ENCODE results near the gene HSF4.
A peak's percentile ranks its signal among the peaks of the same experiment; 100 is the strongest.

Gene HSF4

GRCh38 chr16:67167588-67167987 is 3.0 kb downstream of the HSF4 start:
- ATAC-seq (replicated peaks) (no peak), DNase-seq (no peak)
- Mint-ChIP-seq H3K36me3 (no peaks in the 10 kb centered on the region), H3K4me1 (peaks cover 34 to 58% of the 10 kb centered on the region in 2 donors), H3K4me3 (no peak overlapping the region), H3K27me3 (peaks cover 75 to 91% of the 10 kb centered on the region in 2 donors), H3K9me3 (no peaks in the 10 kb centered on the region), H3K27ac (no peak overlapping the region)

DNA sequence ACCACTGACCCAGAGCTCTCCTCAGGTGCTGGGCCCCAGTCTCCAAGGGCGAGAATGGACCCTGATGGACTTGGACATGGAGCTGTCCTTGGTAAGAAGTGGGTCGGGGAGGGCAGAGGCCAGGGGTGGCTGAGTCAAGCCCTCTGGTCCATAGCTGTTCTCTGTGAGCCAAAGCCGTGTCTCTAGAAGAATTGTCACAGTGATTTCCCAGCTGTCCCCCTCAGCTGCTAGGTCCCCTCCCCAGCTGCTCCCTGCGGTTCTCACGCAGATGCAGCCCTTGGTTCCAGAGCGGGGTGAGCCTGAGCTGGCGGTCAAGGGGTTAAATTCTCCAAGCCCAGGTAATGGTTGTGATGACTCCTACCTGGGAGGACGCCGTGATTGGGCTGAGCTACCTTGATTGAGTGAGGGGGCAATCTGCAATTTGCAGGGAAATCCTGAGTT is 4.5 kb downstream of the HSF4 start:
- DNase-seq = no peak
- Mint-ChIP-seq H3K9me3 (no peaks in the 10 kb centered on the region), H3K27ac (no peak overlapping the region), H3K36me3 (no peaks in the 10 kb centered on the region), H3K27me3 (peaks cover 83 to 94% of the 10 kb centered on the region in 2 donors), H3K4me3 (no peak overlapping the region), H3K4me1 (peaks cover 40 to 54% of the 10 kb centered on the region in 2 donors)
- no peak for ATAC-seq (replicated peaks)

GRCh38 chr16:67169642-67170167 is 5.2 kb downstream of the HSF4 start:
- peak overlapping the region; percentile 77 to 86 for H3K4me3 Mint-ChIP-seq
- H3K9me3 Mint-ChIP-seq = no peaks in the 10 kb centered on the region
- H3K27ac Mint-ChIP-seq = peak overlapping the region; percentile 76
- DNase-seq (no peak), ATAC-seq (replicated peaks) (peak in 1 of 2 donors; percentile 8)
- H3K36me3 Mint-ChIP-seq = no peaks in the 10 kb centered on the region
- H3K27me3 Mint-ChIP-seq = peaks cover 82 to 95% of the 10 kb centered on the region in 2 donors
- H3K4me1 Mint-ChIP-seq = peaks cover 40 to 58% of the 10 kb centered on the region in 2 donors

DNA sequence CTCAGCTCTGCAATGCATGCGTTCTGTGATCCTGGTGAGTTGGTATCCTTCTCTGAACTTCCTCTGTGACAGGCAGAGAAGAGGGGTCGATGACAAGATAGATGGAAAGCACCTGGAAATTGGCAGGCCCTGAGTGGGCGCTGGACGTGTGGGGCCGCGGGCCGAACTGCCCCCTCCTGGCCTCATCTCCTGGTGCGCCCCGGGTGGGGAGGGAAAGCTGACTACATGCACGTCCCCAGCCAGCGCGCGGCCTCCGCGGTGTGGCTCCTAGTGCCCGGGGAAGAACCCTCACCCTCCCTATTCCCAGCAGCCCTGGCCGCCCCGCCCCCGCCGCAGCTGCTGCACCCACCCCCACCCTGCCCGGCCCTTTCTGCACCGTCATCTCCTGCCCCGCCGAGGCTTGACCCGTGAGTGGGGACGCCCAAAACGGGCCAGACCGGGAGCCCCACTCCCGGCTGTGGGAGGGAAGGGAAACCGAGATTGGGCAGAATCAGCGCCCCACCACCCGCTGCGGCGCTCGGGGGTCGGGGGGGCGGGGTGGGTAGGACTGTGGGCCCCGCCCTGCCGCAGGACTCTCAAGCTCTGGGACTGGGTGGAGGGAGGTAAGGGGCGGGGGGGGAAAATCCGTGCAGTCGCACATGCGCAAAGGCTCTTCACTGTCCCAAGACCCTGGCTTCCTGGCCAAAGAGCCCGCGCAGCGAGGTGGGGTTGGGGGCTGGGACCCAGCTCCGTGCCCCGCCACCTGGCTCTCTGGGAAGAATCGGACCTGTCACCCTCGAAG is 5.8 kb downstream of the HSF4 start, which contains the start of gene NOL3:
Gene NOL3 (plus strand): TSS at position 371 of the 781 bp plus-strand sequence.
- Mint-ChIP-seq H3K27ac (peak within 1 kb of the TSS; percentile 76), H3K27me3 (peaks cover 77 to 92% of the 10 kb centered on the region in 2 donors), H3K4me3 (peak within 1 kb of the TSS; percentile 77 to 86), H3K4me1 (peaks cover 36 to 51% of the 10 kb centered on the region in 2 donors), H3K9me3 (no peaks in the 10 kb centered on the region), H3K36me3 (no peaks in the 10 kb centered on the region)
- DNase-seq (no peak), ATAC-seq (replicated peaks) (peak; percentile 41 to 44)

DNA sequence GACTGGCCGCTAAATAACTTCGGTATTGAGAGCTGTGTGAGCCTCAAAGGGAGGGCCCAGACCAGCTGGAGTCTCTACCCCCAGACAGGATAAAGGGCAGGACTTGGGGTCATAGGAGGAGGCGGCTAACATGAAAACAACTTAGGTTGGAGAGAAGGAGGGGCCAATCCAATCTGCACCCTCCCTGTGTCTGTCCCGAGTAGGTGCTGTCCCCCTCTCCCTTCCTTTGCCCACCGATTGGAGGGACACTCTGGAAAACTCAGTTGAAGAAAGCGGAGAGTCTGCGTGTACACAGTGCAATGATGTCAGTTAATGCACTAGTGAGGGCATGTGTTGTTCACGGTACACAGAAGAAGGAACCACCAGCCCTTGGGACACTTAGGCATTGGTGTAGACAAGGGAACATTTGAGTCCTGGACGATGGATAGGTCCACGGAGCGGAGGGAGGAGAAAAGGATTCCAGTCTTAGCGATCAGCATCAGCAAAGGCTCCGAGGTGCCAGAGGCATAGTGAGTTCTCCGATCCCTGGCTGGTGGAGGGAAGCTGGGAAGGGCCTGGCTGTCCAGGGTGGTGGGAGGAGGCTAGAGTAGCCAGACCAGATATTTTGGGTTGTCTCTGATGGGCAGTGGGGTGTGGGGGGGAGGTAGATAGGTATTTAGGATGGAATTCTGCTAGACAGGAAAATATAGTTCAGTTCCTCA is 6.6 kb downstream of the HSF4 start:
- no peak for DNase-seq
- Mint-ChIP-seq H3K27ac (peak overlapping the region; percentile 48), H3K4me3 (peak overlapping the region; percentile 77 to 86), H3K27me3 (peaks cover 76 to 92% of the 10 kb centered on the region in 2 donors), H3K36me3 (no peaks in the 10 kb centered on the region), H3K9me3 (no peaks in the 10 kb centered on the region), H3K4me1 (peaks cover 35 to 49% of the 10 kb centered on the region in 2 donors)
- peak; percentile 13 to 17 for ATAC-seq (replicated peaks)

- H3K9me3 Mint-ChIP-seq = no peaks in the 10 kb centered on the region
- H3K27me3 Mint-ChIP-seq = peaks cover 78 to 91% of the 10 kb centered on the region in 2 donors
- H3K36me3 Mint-ChIP-seq = no peaks in the 10 kb centered on the region
- H3K27ac Mint-ChIP-seq = no peak overlapping the region
- DNase-seq (no peak), ATAC-seq (replicated peaks) (no peak)
- H3K4me1 Mint-ChIP-seq = peaks cover 36 to 46% of the 10 kb centered on the region in 2 donors
- H3K4me3 Mint-ChIP-seq = peak overlapping the region; percentile 80 to 83
Observed at GRCh38 chr16:67173323-67173722, 8.8 kb downstream of the HSF4 start.

- Mint-ChIP-seq H3K36me3 (peaks cover 2 to 3% of the 10 kb centered on the region in 2 donors), H3K27me3 (peaks cover 78 to 91% of the 10 kb centered on the region in 2 donors), H3K9me3 (no peaks in the 10 kb centered on the region), H3K4me1 (peaks cover 36 to 50% of the 10 kb centered on the region in 2 donors), H3K27ac (no peak overlapping the region), H3K4me3 (peak overlapping the region; percentile 80 to 83)
- DNase-seq (no peak), ATAC-seq (replicated peaks) (peak; percentile 73 to 74)
Observed at GRCh38 chr16:67173808-67174705, 9.5 kb downstream of the HSF4 start.

GRCh38 chr16:67174706-67175231 is 10.2 kb downstream of the HSF4 start:
- Mint-ChIP-seq H3K9me3 (no peaks in the 10 kb centered on the region), H3K4me1 (peaks cover 34 to 45% of the 10 kb centered on the region in 2 donors), H3K36me3 (peaks cover 3 to 4% of the 10 kb centered on the region in 2 donors), H3K27me3 (peaks cover 73 to 90% of the 10 kb centered on the region in 2 donors), H3K4me3 (peak overlapping the region in 1 of 2 donors; percentile 80), H3K27ac (no peak overlapping the region)
- no peak for ATAC-seq (replicated peaks)
- DNase-seq = no peak

DNA sequence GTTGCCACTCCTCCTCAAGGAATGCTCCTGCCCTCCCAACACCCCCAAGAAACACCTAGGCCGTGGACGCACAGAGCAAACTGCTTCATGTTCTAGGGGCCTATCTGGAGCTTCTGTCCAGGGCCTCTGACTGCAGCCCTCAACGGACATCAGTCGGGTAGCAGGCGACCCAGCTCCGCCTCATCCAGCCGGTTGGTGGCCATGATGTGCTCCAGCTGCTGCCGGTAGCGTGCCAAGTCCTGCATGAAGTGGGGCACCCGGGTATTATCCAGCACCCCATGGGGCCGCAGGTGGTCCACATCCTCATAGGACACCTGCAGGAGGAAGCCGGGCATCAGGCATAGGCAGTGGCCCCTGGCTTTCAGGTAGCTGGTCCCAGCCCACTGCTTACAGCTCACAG is 12.1 kb downstream of the HSF4 start:
- Mint-ChIP-seq H3K4me1 (peaks cover 22 to 35% of the 10 kb centered on the region in 2 donors), H3K9me3 (no peaks in the 10 kb centered on the region), H3K4me3 (no peak overlapping the region), H3K27me3 (peaks cover 58 to 73% of the 10 kb centered on the region in 2 donors), H3K27ac (no peak overlapping the region), H3K36me3 (peaks cover 3 to 4% of the 10 kb centered on the region in 2 donors)
- ATAC-seq (replicated peaks) = no peak
- no peak for DNase-seq

DNA sequence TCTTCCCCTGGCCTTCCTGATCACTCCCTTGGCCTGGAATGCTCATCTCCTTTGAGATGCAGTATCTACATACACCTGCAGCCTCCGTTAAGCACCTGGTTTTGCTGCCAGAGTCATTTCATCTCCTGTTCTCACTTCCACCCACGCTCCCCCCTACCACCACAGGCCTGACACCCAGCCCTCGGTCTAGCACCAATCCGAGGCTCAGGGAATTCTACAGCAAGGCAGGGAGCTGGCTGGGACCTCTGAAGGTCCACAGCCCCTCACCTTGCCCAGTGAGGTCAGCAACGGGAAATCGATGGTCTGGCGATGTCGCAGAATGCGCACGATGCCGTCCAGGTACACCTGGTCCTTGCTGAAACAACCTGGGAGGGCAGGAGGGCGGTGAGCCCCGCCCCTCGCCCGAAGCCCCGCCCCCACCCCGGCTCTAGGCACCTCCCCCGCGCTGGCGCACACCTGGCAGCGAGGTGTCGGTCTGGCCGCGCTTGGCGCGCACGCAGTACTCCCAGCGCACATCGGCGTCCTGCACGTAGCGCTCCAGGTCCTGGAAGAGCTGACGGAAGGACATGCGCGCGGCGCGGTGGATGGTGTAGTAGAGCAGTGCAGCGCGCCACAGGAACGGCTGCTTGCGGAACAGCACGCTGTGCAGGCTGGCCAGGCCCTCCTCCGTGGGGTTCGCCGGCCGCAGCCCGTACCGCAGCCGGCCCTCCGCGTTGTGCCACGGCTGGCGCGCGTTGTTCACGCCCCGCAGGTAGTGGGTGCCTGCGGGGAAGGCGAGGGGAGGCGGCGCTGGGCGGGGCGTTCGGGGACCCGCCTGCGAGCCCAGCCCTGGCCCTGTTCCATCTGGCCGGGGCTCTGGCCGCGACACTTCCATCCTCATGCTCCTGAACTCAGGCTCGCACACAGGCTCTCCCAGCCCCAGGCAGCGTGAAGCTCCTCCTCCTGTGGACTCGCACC is 13.5 kb downstream of the HSF4 start:
- Mint-ChIP-seq H3K4me3 (peak overlapping the region; percentile 52 to 62), H3K36me3 (peaks cover 3 to 4% of the 10 kb centered on the region in 2 donors), H3K27ac (no peak overlapping the region), H3K9me3 (no peaks in the 10 kb centered on the region), H3K4me1 (peaks cover 19 to 34% of the 10 kb centered on the region in 2 donors), H3K27me3 (peaks cover 46 to 59% of the 10 kb centered on the region in 2 donors)
- DNase-seq (no peak), ATAC-seq (replicated peaks) (peak; percentile 52 to 59)

- Mint-ChIP-seq H3K27me3 (peaks cover 34 to 45% of the 10 kb centered on the region in 2 donors), H3K4me3 (no peak overlapping the region), H3K9me3 (no peaks in the 10 kb centered on the region), H3K27ac (no peak overlapping the region), H3K36me3 (peaks cover 3 to 4% of the 10 kb centered on the region in 2 donors), H3K4me1 (peaks cover 7 to 20% of the 10 kb centered on the region in 2 donors)
- DNase-seq = no peak
- ATAC-seq (replicated peaks) = no peak
Observed at GRCh38 chr16:67179421-67180080, 15.0 kb downstream of the HSF4 start.

GRCh38 chr16:67180166-67180565 is 15.6 kb downstream of the HSF4 start:
- Mint-ChIP-seq H3K36me3 (peaks cover 3 to 4% of the 10 kb centered on the region in 2 donors), H3K9me3 (no peaks in the 10 kb centered on the region), H3K27me3 (peaks cover 35 to 46% of the 10 kb centered on the region in 2 donors), H3K4me1 (peaks cover 13 to 25% of the 10 kb centered on the region in 2 donors), H3K4me3 (no peak overlapping the region), H3K27ac (no peak overlapping the region)
- no peak for DNase-seq
- no peak for ATAC-seq (replicated peaks)
